Measurements from ENCODE around the gene PIP5KL1. TPM values are rescaled to one million over a fixed set of nuclear protein-coding genes. Genes with fewer than 3 reads are reported as not detected.

The PIP5KL1 gene
- total RNA-seq, 1 donor from 2014 or later, result 4.9 TPM

GRCh38 chr9:127936347-127936852, 5.8 kb upstream of the PIP5KL1 start:
- no peaks in the 10 kb centered on the region for H3K9me3 ChIP-seq (ENCODE audit: insufficient read depth, low read depth, low read length)
- H3K4me3 ChIP-seq (ENCODE audit: insufficient read depth, low read depth, low read length), result peak overlapping the region; percentile 85
- peaks cover 12% of the 10 kb centered on the region for H3K36me3 Mint-ChIP-seq (ENCODE audit: low read depth, unreplicated experiment)
- peak overlapping the region; percentile 97 for H3K4me2 ChIP-seq (ENCODE audit: low read length)
- FAIRE-seq, result no peak
- no peak overlapping the region for H3K27ac ChIP-seq (ENCODE audit: low read depth, low read length)
- peak overlapping the region; percentile 91 for H3K9ac ChIP-seq (ENCODE audit: low read length)
- TF ChIP-seq CTCF (IDR thresholded peaks at IDR 0.05; ENCODE audit: insufficient read depth, low read depth, low read length), result no peak
- no peak for TF ChIP-seq EZH2 (IDR thresholded peaks at IDR 0.05; ENCODE audit: insufficient read depth, low read length)
- H3K27me3 ChIP-seq (ENCODE audit: insufficient read depth, low read length), result no peaks in the 10 kb centered on the region
- no peak for DNase-seq (ENCODE audit: low read depth)
- peak overlapping the region; percentile 97 for H3K4me3 Mint-ChIP-seq (ENCODE audit: unreplicated experiment)
- H3K27ac Mint-ChIP-seq (ENCODE audit: unreplicated experiment), result peak overlapping the region; percentile 42
- H4K20me1 ChIP-seq (ENCODE audit: insufficient read depth, low read length), result peaks cover 26% of the 10 kb centered on the region
- peaks cover 1% of the 10 kb centered on the region for H3K27me3 Mint-ChIP-seq (ENCODE audit: low read depth, unreplicated experiment)
- peaks cover 27% of the 10 kb centered on the region for H3K4me1 ChIP-seq (ENCODE audit: insufficient read depth, low read length)
- no peak overlapping the region for H2AFZ ChIP-seq (ENCODE audit: low read depth, low read length)
- H3K79me2 ChIP-seq (ENCODE audit: insufficient read depth, low read length), result peaks cover 39% of the 10 kb centered on the region
- H3K36me3 ChIP-seq (ENCODE audit: insufficient read depth, low read length), result no peaks in the 10 kb centered on the region
- peaks cover 12% of the 10 kb centered on the region for H3K4me1 Mint-ChIP-seq (ENCODE audit: low read depth, unreplicated experiment)
- H3K9me3 Mint-ChIP-seq (ENCODE audit: unreplicated experiment), result no peaks in the 10 kb centered on the region

GRCh38 chr9:127935765-127936221, 5.2 kb upstream of the PIP5KL1 start:
- H3K9me3 Mint-ChIP-seq (ENCODE audit: unreplicated experiment), result no peaks in the 10 kb centered on the region
- peaks cover 39% of the 10 kb centered on the region for H3K79me2 ChIP-seq (ENCODE audit: insufficient read depth, low read length)
- H4K20me1 ChIP-seq (ENCODE audit: insufficient read depth, low read length), result peaks cover 26% of the 10 kb centered on the region
- no peak overlapping the region for H3K27ac ChIP-seq (ENCODE audit: low read depth, low read length)
- DNase-seq (ENCODE audit: low read depth) (no peak), FAIRE-seq (no peak)
- no peaks in the 10 kb centered on the region for H3K27me3 ChIP-seq (ENCODE audit: insufficient read depth, low read length)
- H3K4me3 Mint-ChIP-seq (ENCODE audit: unreplicated experiment), result peak overlapping the region; percentile 97
- H3K27ac Mint-ChIP-seq (ENCODE audit: unreplicated experiment), result no peak overlapping the region
- TF ChIP-seq CTCF (IDR thresholded peaks at IDR 0.05; ENCODE audit: insufficient read depth, low read depth, low read length), result no peak
- H3K4me3 ChIP-seq (ENCODE audit: insufficient read depth, low read depth, low read length), result peak overlapping the region; percentile 85
- H3K4me2 ChIP-seq (ENCODE audit: low read length), result peak overlapping the region; percentile 97
- peaks cover 1% of the 10 kb centered on the region for H3K27me3 Mint-ChIP-seq (ENCODE audit: low read depth, unreplicated experiment)
- peak overlapping the region; percentile 91 for H3K9ac ChIP-seq (ENCODE audit: low read length)
- H3K36me3 Mint-ChIP-seq (ENCODE audit: low read depth, unreplicated experiment), result peaks cover 12% of the 10 kb centered on the region
- H3K9me3 ChIP-seq (ENCODE audit: insufficient read depth, low read depth, low read length), result no peaks in the 10 kb centered on the region
- peaks cover 17% of the 10 kb centered on the region for H3K4me1 Mint-ChIP-seq (ENCODE audit: low read depth, unreplicated experiment)
- H3K4me1 ChIP-seq (ENCODE audit: insufficient read depth, low read length), result peaks cover 33% of the 10 kb centered on the region
- H2AFZ ChIP-seq (ENCODE audit: low read depth, low read length), result no peak overlapping the region
- no peaks in the 10 kb centered on the region for H3K36me3 ChIP-seq (ENCODE audit: insufficient read depth, low read length)

- peaks cover 40% of the 10 kb centered on the region for H3K4me1 ChIP-seq (ENCODE audit: insufficient read depth, low read length)
- DNase-seq (ENCODE audit: low read depth), result no peak
These were observed 4.4 kb upstream of the PIP5KL1 start for GRCh38 chr9:127934986-127935385.

More at GRCh38 chr9:127934986-127935385, 4.4 kb upstream of the PIP5KL1 start:
- no peak for TF ChIP-seq EZH2 (IDR thresholded peaks at IDR 0.05; ENCODE audit: insufficient read depth, low read length)
- no peak for TF ChIP-seq CTCF (IDR thresholded peaks at IDR 0.05; ENCODE audit: insufficient read depth, low read depth, low read length)
- Histone ChIP-seq H3K4me3 (ENCODE audit: insufficient read depth, low read depth, low read length) (no peak overlapping the region), H4K20me1 (ENCODE audit: insufficient read depth, low read length) (peaks cover 29% of the 10 kb centered on the region), H3K27ac (ENCODE audit: low read depth, low read length) (no peak overlapping the region), H3K79me2 (ENCODE audit: insufficient read depth, low read length) (peaks cover 39% of the 10 kb centered on the region), H2AFZ (ENCODE audit: low read depth, low read length) (no peak overlapping the region), H3K36me3 (ENCODE audit: insufficient read depth, low read length) (no peaks in the 10 kb centered on the region), H3K27me3 (ENCODE audit: insufficient read depth, low read length) (no peaks in the 10 kb centered on the region), H3K9ac (ENCODE audit: low read length) (no peak overlapping the region), H3K4me2 (ENCODE audit: low read length) (peak overlapping the region; percentile 97), H3K9me3 (ENCODE audit: insufficient read depth, low read depth, low read length) (no peaks in the 10 kb centered on the region)
- Mint-ChIP-seq H3K27me3 (ENCODE audit: low read depth, unreplicated experiment) (peaks cover 1% of the 10 kb centered on the region), H3K4me1 (ENCODE audit: low read depth, unreplicated experiment) (peaks cover 17% of the 10 kb centered on the region), H3K27ac (ENCODE audit: unreplicated experiment) (no peak overlapping the region), H3K9me3 (ENCODE audit: unreplicated experiment) (no peaks in the 10 kb centered on the region), H3K4me3 (ENCODE audit: unreplicated experiment) (no peak overlapping the region), H3K36me3 (ENCODE audit: low read depth, unreplicated experiment) (peaks cover 9% of the 10 kb centered on the region)
- FAIRE-seq, result no peak

All from astrocyte (in vitro differentiated cells and primary cell).